HepG2 (cell line): Measurements from ENCODE around the gene MRPL2. TPM values are rescaled to one million over a fixed set of nuclear protein-coding genes. Genes with fewer than 3 reads are reported as not detected.

ENCODE experiments used
- ARHGAP35 ChIP-seq: sonication (generic); formaldehyde crosslinking; IDR thresholded peaks from 2 replicates; pipeline ENCODE4 v1.9.0; 2022; ENCODE audit warnings: mild to moderate bottlenecking, inconsistent platforms, moderate library complexity, missing genetic modification reagents, borderline replicate concordance
- HNRNPK ChIP-seq: fragments of 200-400 bp; formaldehyde crosslinking; IDR thresholded peaks from 2 replicates; pipeline ENCODE4 v1.6.1; 2018; ENCODE audit warnings: low read length, low read depth, moderate library complexity, mild to moderate bottlenecking; ENCODE audit not compliant: poor library complexity, severe bottlenecking
- KLF6 ChIP-seq: IDR thresholded peaks from 2 replicates; pipeline ENCODE4 v1.8.0; 2016; ENCODE audit warnings: missing biosample characterization, missing genetic modification reagents
- MTA1 ChIP-seq: sonication (generic); formaldehyde crosslinking; IDR thresholded peaks from 2 replicates; pipeline ENCODE4 v1.4.0; 2020; ENCODE audit warnings: missing genetic modification reagents, mild to moderate bottlenecking, borderline replicate concordance
- NFIB ChIP-seq: sonication (generic); formaldehyde crosslinking; IDR thresholded peaks from 2 replicates; pipeline ENCODE4 v1.9.0; 2021; ENCODE audit warnings: missing genetic modification reagents, mild to moderate bottlenecking, borderline replicate concordance
- PHF21A ChIP-seq: sonication (generic); formaldehyde crosslinking; IDR thresholded peaks from 2 replicates; pipeline ENCODE4 v1.5.0; 2020; ENCODE audit warnings: mild to moderate bottlenecking, missing genetic modification reagents
- RBM39 ChIP-seq: fragments of 200-400 bp; formaldehyde crosslinking; IDR thresholded peaks from one replicate; pipeline ENCODE4 v1.6.1; 2018; ENCODE audit warnings: antibody characterized with exemption, mild to moderate bottlenecking, low read depth, low read length; ENCODE audit not compliant: poor library complexity, severe bottlenecking
- SETDB1 ChIP-seq: sonication (generic); formaldehyde crosslinking; IDR thresholded peaks from 2 replicates; pipeline ENCODE4 v1.5.1; 2020; ENCODE audit warnings: missing genetic modification reagents, mild to moderate bottlenecking, borderline replicate concordance
- TAF15 ChIP-seq: fragments of 200-400 bp; formaldehyde crosslinking; IDR thresholded peaks from one replicate; pipeline ENCODE4 v1.6.1; 2018; ENCODE audit warnings: mild to moderate bottlenecking, low read depth, low read length; ENCODE audit not compliant: poor library complexity, severe bottlenecking
- TBX2 ChIP-seq: sonication (generic); formaldehyde crosslinking; IDR thresholded peaks from 2 replicates; pipeline ENCODE4 v1.5.0; 2020; ENCODE audit warnings: missing genetic modification reagents, mild to moderate bottlenecking, borderline replicate concordance
- XRCC5 ChIP-seq: fragments of 200-400 bp; formaldehyde crosslinking; optimal IDR thresholded peaks from 2 replicates; pipeline ENCODE3; 2017; ENCODE audit warnings: mild to moderate bottlenecking, low read length
- ZIK1 ChIP-seq: sonication (generic); formaldehyde crosslinking; IDR thresholded peaks from 2 replicates; pipeline ENCODE4 v1.5.0; 2020; ENCODE audit warnings: mild to moderate bottlenecking, low read depth, missing genetic modification reagents, borderline replicate concordance
- ZMYM2 ChIP-seq: sonication (generic); formaldehyde crosslinking; IDR thresholded peaks from 2 replicates; pipeline ENCODE4 v1.8.0; 2022; ENCODE audit warnings: mild to moderate bottlenecking, missing genetic modification reagents
- ZNF33A ChIP-seq: sonication (generic); formaldehyde crosslinking; IDR thresholded peaks from 2 replicates; pipeline ENCODE4 v1.5.1; 2020; ENCODE audit warnings: missing genetic modification reagents, mild to moderate bottlenecking, moderate library complexity, borderline replicate concordance
- ZNF382 ChIP-seq: sonication (generic); formaldehyde crosslinking; IDR thresholded peaks from 2 replicates; pipeline ENCODE4 v1.5.0; 2020; ENCODE audit warnings: missing genetic modification reagents, mild to moderate bottlenecking, borderline replicate concordance
- ZNF781 ChIP-seq: sonication (generic); formaldehyde crosslinking; IDR thresholded peaks from 2 replicates; pipeline ENCODE4 v1.5.1; 2020; ENCODE audit warnings: borderline replicate concordance, mild to moderate bottlenecking, missing genetic modification reagents; ENCODE audit errors: not compliant biosample characterization
- ZSCAN12 ChIP-seq: sonication (generic); formaldehyde crosslinking; IDR thresholded peaks from 2 replicates; pipeline ENCODE4 v1.9.0; 2021; ENCODE audit warnings: mild to moderate bottlenecking, missing genetic modification reagents
- polyA plus RNA-seq, 8 experiments: library from polyadenylated mRNA; depleted of rRNA in 3 of 8; stranded (reverse) in 7 of 8; unstranded in 1 of 8; fragments of >200 nt; fragmentation: Illumina TruSeq in 4 of 8; extraction: Trizol in 4 of 8; gene quantifications; 2 replicates each; pipeline versions ENCODE4 v1.2.1 to v1.2.3, GENCODE V29; 2011 to 2016; ENCODE audit warnings: low read depth in 4 of 8, missing spikeins in 1 of 8, mixed read lengths in 1 of 8; ENCODE audit not compliant: insufficient read depth in 1 of 8
- total RNA-seq, 5 experiments: library from RNA; depleted of rRNA; stranded (reverse); fragments of >200 nt; fragmentation: Illumina TruSeq; extraction: Trizol; gene quantifications; 2 replicates each; pipeline ENCODE4 v1.2.3, GENCODE V29; 2016; ENCODE audit warnings: low read depth in 1 of 5
- TF ChIP-seq, protein P1 (sequence below): sonication (generic); formaldehyde crosslinking; IDR thresholded peaks from 2 replicates; pipeline ENCODE4 v1.4.0; 2020; ENCODE audit warnings: missing genetic modification reagents, borderline replicate concordance
- TF ChIP-seq, protein P2 (sequence below): sonication (generic); formaldehyde crosslinking; IDR thresholded peaks from 2 replicates; pipeline ENCODE4 v1.5.1; 2020; ENCODE audit warnings: mild to moderate bottlenecking, missing genetic modification reagents, moderate library complexity

Gene MRPL2
- total and polyA plus RNA-seq, 2 of the 13 experiments (the other 11 are each of a cell fraction or from before 2014, with no cell fraction given), result 56.8 to 65.6 TPM

DNA sequence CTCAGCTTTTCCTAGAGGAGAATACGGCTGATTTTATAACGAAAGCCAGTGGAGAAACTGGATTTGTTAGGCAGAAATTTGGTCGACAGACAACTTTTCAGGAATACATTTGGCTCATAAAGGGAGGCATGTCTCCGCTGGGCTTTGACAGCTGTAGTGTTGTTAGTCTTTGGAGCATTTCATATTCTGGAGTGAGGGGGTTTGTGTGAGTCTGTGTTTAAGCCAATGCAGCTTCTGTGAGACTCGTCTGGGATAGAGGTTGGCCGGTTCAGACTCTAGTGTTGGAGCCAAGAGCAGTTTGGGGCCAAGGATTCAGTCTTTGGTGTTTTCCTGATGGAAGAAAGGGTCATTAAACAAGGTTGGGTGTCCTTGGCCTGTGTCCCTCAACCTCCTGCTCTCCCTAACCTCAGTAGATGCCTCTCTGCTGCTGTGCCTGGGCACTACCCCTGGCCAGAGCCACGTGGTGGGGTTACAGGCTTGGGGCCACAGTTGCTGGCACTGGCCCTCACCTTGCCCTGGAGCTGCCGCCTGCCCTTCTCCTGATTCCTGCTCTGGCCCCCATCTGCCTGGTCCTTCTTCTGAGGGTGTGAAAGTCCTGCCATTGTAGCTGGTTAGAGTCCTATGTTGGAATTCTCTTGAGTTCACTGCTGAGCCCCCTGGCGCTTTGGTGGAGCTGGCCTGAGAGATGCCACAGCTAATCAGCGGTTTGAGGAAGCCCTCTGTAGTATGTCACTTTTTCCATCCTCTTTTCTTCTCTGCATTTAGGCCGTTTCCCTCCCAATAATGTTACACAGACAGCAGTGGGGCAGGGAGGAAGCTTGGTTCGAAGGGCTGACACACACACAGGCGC is 23.8 kb upstream of the MRPL2 start (continued):
- TF ChIP-seq, protein P1, sequence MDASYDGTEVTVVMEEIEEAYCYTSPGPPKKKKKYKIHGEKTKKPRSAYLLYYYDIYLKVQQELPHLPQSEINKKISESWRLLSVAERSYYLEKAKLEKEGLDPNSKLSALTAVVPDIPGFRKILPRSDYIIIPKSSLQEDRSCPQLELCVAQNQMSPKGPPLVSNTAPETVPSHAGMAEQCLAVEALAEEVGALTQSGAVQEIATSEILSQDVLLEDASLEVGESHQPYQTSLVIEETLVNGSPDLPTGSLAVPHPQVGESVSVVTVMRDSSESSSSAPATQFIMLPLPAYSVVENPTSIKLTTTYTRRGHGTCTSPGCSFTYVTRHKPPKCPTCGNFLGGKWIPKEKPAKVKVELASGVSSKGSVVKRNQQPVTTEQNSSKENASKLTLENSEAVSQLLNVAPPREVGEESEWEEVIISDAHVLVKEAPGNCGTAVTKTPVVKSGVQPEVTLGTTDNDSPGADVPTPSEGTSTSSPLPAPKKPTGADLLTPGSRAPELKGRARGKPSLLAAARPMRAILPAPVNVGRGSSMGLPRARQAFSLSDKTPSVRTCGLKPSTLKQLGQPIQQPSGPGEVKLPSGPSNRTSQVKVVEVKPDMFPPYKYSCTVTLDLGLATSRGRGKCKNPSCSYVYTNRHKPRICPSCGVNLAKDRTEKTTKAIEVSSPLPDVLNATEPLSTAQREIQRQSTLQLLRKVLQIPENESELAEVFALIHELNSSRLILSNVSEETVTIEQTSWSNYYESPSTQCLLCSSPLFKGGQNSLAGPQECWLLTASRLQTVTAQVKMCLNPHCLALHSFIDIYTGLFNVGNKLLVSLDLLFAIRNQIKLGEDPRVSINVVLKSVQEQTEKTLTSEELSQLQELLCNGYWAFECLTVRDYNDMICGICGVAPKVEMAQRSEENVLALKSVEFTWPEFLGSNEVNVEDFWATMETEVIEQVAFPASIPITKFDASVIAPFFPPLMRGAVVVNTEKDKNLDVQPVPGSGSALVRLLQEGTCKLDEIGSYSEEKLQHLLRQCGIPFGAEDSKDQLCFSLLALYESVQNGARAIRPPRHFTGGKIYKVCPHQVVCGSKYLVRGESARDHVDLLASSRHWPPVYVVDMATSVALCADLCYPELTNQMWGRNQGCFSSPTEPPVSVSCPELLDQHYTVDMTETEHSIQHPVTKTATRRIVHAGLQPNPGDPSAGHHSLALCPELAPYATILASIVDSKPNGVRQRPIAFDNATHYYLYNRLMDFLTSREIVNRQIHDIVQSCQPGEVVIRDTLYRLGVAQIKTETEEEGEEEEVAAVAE (CRISPR knock-in tag), result no peak
- TF ChIP-seq XRCC5 (no peak), ZNF781 (CRISPR knock-in tag) (no peak), PHF21A (no peak), RBM39 (no peak), ZMYM2 (CRISPR knock-in tag) (no peak), ZNF382 (CRISPR knock-in tag) (no peak), ARHGAP35 (CRISPR knock-in tag) (no peak), KLF6 (CRISPR knock-in tag) (no peak), NFIB (CRISPR knock-in tag) (no peak), MTA1 (CRISPR knock-in tag) (no peak), TBX2 (CRISPR knock-in tag) (0 out of 2 replicates have a peak, but pooled peaks have one; percentile 16), ZSCAN12 (CRISPR knock-in tag) (no peak), ZNF33A (CRISPR knock-in tag) (no peak), HNRNPK (no peak), SETDB1 (CRISPR knock-in tag) (no peak), TAF15 (no peak), ZIK1 (no peak)
- TF ChIP-seq, protein P2, sequence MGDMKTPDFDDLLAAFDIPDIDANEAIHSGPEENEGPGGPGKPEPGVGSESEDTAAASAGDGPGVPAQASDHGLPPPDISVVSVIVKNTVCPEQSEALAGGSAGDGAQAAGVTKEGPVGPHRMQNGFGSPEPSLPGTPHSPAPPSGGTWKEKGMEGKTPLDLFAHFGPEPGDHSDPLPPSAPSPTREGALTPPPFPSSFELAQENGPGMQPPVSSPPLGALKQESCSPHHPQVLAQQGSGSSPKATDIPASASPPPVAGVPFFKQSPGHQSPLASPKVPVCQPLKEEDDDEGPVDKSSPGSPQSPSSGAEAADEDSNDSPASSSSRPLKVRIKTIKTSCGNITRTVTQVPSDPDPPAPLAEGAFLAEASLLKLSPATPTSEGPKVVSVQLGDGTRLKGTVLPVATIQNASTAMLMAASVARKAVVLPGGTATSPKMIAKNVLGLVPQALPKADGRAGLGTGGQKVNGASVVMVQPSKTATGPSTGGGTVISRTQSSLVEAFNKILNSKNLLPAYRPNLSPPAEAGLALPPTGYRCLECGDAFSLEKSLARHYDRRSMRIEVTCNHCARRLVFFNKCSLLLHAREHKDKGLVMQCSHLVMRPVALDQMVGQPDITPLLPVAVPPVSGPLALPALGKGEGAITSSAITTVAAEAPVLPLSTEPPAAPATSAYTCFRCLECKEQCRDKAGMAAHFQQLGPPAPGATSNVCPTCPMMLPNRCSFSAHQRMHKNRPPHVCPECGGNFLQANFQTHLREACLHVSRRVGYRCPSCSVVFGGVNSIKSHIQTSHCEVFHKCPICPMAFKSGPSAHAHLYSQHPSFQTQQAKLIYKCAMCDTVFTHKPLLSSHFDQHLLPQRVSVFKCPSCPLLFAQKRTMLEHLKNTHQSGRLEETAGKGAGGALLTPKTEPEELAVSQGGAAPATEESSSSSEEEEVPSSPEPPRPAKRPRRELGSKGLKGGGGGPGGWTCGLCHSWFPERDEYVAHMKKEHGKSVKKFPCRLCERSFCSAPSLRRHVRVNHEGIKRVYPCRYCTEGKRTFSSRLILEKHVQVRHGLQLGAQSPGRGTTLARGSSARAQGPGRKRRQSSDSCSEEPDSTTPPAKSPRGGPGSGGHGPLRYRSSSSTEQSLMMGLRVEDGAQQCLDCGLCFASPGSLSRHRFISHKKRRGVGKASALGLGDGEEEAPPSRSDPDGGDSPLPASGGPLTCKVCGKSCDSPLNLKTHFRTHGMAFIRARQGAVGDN (CRISPR knock-in tag), result peak; percentile 41; the same call in 1 of the 2 replicates
